K562 (cell line): ENCODE measurements around the gene SHLD1. TPM values are rescaled to one million over a fixed set of nuclear protein-coding genes. Genes with fewer than 3 reads are reported as not detected.

Source experiments
- CREB1 ChIP-seq, 2 experiments: sonication (generic) in 1 of 2; formaldehyde crosslinking in 1 of 2; IDR thresholded peaks; 2 replicates each; pipeline versions ENCODE4 v1.6.1 to v1.8.0; 2012 to 2022; ENCODE audit warnings: inconsistent platforms in 1 of 2, mild to moderate bottlenecking in 1 of 2, missing genetic modification reagents in 1 of 2, moderate library complexity in 1 of 2
- KDM5B ChIP-seq: fragments of 200-600 bp; sonication (generic); IDR thresholded peaks from 2 replicates; pipeline ENCODE4 v1.6.1; 2012; ENCODE audit warnings: low read depth, mild to moderate bottlenecking, moderate library complexity, low read length, control low read depth, inconsistent platforms; ENCODE audit not compliant: insufficient replicate concordance
- PTBP1 ChIP-seq: fragments of 200-400 bp; formaldehyde crosslinking; IDR thresholded peaks from 2 replicates; pipeline ENCODE4 v1.6.1; 2017; ENCODE audit warnings: low read depth, low read length
- ZBTB7A ChIP-seq: IDR thresholded peaks from 2 replicates; pipeline ENCODE4 v1.6.1; 2011; ENCODE audit warnings: low read depth, mild to moderate bottlenecking, low read length, moderate library complexity, borderline replicate concordance; ENCODE audit not compliant: control insufficient read depth
- ZFP36 ChIP-seq: fragments of 150-350 bp; IDR thresholded peaks from 2 replicates; pipeline ENCODE4 v1.6.1; 2018; ENCODE audit warnings: low read length, low read depth; ENCODE audit not compliant: partially characterized antibody
- ZNF134 ChIP-seq: fragments of 250-450 bp; sonication (Bioruptor Pico); conservative IDR thresholded peaks from 2 replicates; pipeline ENCODE4 v1.4.0; 2020
- polyA plus RNA-seq, 8 experiments: library from polyadenylated mRNA; depleted of rRNA in 4 of 8; stranded (reverse) in 5 of 8; unstranded in 3 of 8; fragments of >200 nt; fragmentation: Nextera tagmentation in 2 of 8; fragmentation: Illumina TruSeq in 1 of 8; extraction: Ambion mirVana in 2 of 8; extraction: Trizol in 1 of 8; gene quantifications; 2 replicates each; pipeline versions ENCODE4 v1.2.1 to v1.2.3, GENCODE V29; 2011 to 2014; ENCODE audit warnings: inconsistent platforms in 1 of 8, missing spikeins in 1 of 8
- total RNA-seq, 7 experiments: library from RNA; depleted of rRNA in 6 of 7; stranded (reverse); fragments of >200 nt in 6 of 7; fragmentation: Illumina TruSeq in 2 of 7; extraction: Trizol in 2 of 7; gene quantifications; 2 replicates each; pipeline versions ENCODE4 v1.2.1 to v1.2.3, GENCODE V29; 2011 to 2021; ENCODE audit warnings: low replicate concordance in 1 of 7
- TF ChIP-seq, protein P1 (sequence below): sonication (generic); formaldehyde crosslinking; IDR thresholded peaks from 2 replicates; pipeline ENCODE4 v1.8.1; 2023; ENCODE audit warnings: mild to moderate bottlenecking, missing genetic modification reagents, moderate library complexity
- TF ChIP-seq, protein P2 (sequence below): sonication (generic); formaldehyde crosslinking; IDR thresholded peaks from 2 replicates; pipeline ENCODE4 v1.8.0; 2023; ENCODE audit warnings: mild to moderate bottlenecking, missing genetic modification reagents
- TF ChIP-seq, protein P3 (sequence below): sonication (generic); IDR thresholded peaks from 2 replicates; pipeline ENCODE4 v1.6.1; 2016
- TF ChIP-seq, protein P4 (sequence below): fragments of 450-650 bp; IDR thresholded peaks from 2 replicates; pipeline ENCODE4 v1.7.0; 2016; ENCODE audit warnings: borderline replicate concordance

Gene SHLD1
- total and polyA plus RNA-seq, 9 of the 15 experiments (the other 6 are each of a cell fraction or from before 2014, with no cell fraction given), result 3.7 to 21.6 (median 8.2) TPM

DNA sequence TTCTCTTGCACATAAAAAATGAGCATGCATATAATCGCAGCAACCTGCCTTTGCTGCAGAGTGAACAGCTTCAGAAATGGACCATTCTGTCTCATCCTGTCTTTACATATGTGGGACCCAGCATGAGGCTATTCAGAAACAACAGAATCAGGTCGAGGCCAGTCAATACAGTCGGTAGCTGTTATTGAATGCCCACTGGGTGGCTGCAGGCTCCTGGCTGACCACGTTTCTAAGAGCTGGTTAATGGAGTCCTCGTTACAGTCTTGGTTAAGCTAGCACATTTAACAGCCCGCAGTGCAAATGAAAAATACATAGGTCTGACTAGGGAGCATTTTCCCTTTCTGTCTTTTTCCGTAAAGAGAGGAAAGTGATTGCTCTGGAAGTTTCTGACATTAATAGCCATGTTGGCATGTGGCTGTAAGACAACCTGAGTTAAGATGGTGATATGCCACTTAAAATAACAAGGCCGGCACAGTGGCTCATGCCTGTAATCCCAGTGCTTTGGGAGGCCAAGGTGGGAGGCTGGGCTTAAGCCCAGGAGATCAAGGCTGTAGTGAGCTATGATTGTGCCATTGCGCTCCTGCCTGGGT is 75.0 kb downstream of the SHLD1 start (continued):
- TF ChIP-seq PTBP1 (no peak), ZFP36 (no peak), CREB1 (IDR thresholded peaks at IDR 0.05) (no peak), CREB1 (CRISPR knock-in tag; IDR thresholded peaks at IDR 0.05) (no peak), ZNF134 (CRISPR knock-in tag) (no peak), KDM5B (no peak), ZBTB7A (no peak)
- TF ChIP-seq, protein P1, sequence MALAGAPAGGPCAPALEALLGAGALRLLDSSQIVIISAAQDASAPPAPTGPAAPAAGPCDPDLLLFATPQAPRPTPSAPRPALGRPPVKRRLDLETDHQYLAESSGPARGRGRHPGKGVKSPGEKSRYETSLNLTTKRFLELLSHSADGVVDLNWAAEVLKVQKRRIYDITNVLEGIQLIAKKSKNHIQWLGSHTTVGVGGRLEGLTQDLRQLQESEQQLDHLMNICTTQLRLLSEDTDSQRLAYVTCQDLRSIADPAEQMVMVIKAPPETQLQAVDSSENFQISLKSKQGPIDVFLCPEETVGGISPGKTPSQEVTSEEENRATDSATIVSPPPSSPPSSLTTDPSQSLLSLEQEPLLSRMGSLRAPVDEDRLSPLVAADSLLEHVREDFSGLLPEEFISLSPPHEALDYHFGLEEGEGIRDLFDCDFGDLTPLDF (CRISPR knock-in tag), result no peak
- TF ChIP-seq, protein P2, sequence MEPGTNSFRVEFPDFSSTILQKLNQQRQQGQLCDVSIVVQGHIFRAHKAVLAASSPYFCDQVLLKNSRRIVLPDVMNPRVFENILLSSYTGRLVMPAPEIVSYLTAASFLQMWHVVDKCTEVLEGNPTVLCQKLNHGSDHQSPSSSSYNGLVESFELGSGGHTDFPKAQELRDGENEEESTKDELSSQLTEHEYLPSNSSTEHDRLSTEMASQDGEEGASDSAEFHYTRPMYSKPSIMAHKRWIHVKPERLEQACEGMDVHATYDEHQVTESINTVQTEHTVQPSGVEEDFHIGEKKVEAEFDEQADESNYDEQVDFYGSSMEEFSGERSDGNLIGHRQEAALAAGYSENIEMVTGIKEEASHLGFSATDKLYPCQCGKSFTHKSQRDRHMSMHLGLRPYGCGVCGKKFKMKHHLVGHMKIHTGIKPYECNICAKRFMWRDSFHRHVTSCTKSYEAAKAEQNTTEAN (CRISPR knock-in tag), result no peak
- TF ChIP-seq, protein P3, sequence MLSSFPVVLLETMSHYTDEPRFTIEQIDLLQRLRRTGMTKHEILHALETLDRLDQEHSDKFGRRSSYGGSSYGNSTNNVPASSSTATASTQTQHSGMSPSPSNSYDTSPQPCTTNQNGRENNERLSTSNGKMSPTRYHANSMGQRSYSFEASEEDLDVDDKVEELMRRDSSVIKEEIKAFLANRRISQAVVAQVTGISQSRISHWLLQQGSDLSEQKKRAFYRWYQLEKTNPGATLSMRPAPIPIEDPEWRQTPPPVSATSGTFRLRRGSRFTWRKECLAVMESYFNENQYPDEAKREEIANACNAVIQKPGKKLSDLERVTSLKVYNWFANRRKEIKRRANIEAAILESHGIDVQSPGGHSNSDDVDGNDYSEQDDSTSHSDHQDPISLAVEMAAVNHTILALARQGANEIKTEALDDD, result no peak
- TF ChIP-seq, protein P4, sequence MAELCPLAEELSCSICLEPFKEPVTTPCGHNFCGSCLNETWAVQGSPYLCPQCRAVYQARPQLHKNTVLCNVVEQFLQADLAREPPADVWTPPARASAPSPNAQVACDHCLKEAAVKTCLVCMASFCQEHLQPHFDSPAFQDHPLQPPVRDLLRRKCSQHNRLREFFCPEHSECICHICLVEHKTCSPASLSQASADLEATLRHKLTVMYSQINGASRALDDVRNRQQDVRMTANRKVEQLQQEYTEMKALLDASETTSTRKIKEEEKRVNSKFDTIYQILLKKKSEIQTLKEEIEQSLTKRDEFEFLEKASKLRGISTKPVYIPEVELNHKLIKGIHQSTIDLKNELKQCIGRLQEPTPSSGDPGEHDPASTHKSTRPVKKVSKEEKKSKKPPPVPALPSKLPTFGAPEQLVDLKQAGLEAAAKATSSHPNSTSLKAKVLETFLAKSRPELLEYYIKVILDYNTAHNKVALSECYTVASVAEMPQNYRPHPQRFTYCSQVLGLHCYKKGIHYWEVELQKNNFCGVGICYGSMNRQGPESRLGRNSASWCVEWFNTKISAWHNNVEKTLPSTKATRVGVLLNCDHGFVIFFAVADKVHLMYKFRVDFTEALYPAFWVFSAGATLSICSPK, result no peak
